Kidney epithelial cell (primary cell): ENCODE results near the gene NMT1. TPM values are rescaled to one million over a fixed set of nuclear protein-coding genes. Genes with fewer than 3 reads are reported as not detected.

ENCODE experiments used
- DNase-seq: peaks from one replicate; pipeline ENCODE4 v3.0.0-alpha.2; 2010; ENCODE audit warnings: low read depth
- H3K27me3 ChIP-seq: 2 replicates; pipeline ENCODE4 v1.6.0; 2011; ENCODE audit warnings: low read length; ENCODE audit not compliant: control insufficient read depth, insufficient read depth
- H3K36me3 ChIP-seq: 2 replicates; pipeline ENCODE4 v1.5.1; 2011; ENCODE audit warnings: low read length; ENCODE audit not compliant: control insufficient read depth, insufficient read depth
- H3K4me3 ChIP-seq: 2 replicates; pipeline ENCODE4 v1.5.1; 2011; ENCODE audit warnings: low read depth, mild to moderate bottlenecking, control low read depth, low read length
- total RNA-seq: library from RNA; depleted of rRNA; stranded (reverse); fragments of >200 nt; gene quantifications from 2 replicates; pipeline ENCODE4 v1.2.3, GENCODE V29; 2015
- TF ChIP-seq, protein P1 (sequence below): IDR thresholded peaks from 2 replicates; pipeline ENCODE4 v1.5.1; 2011; ENCODE audit warnings: mild to moderate bottlenecking, moderate library complexity, low read length, control low read depth, inconsistent platforms; ENCODE audit not compliant: insufficient read depth, poor library complexity, severe bottlenecking

NMT1 gene
- total RNA-seq, 1 donor from 2014 or later: 68.0 TPM

DNA sequence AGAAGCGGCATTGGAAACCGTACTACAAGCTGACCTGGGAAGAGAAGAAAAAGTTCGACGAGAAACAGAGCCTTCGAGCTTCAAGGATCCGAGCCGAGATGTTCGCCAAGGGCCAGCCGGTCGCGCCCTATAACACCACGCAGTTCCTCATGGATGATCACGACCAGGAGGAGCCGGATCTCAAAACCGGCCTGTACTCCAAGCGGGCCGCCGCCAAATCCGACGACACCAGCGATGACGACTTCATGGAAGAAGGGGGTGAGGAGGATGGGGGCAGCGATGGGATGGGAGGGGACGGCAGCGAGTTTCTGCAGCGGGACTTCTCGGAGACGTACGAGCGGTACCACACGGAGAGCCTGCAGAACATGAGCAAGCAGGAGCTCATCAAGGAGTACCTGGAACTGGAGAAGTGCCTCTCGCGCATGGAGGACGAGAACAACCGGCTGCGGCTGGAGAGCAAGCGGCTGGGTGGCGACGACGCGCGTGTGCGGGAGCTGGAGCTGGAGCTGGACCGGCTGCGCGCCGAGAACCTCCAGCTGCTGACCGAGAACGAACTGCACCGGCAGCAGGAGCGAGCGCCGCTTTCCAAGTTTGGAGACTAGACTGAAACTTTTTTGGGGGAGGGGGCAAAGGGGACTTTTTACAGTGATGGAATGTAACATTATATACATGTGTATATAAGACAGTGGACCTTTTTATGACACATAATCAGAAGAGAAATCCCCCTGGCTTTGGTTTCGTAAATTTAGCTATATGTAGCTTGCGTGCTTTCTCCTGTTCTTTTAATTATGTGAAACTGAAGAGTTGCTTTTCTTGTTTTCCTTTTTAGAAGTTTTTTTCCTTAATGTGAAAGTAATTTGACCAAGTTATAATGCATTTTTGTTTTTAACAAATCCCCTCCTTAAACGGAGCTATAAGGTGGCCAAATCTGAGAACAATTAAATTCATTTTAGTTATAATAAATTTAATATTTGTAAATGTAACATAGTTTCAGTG is 88.8 kb downstream of the NMT1 start:
- DNase-seq: no peak
- Histone ChIP-seq H3K27me3 (no peaks in the 10 kb centered on the region), H3K4me3 (peak overlapping the region; percentile 81), H3K36me3 (no peaks in the 10 kb centered on the region)
- TF ChIP-seq, protein P1, sequence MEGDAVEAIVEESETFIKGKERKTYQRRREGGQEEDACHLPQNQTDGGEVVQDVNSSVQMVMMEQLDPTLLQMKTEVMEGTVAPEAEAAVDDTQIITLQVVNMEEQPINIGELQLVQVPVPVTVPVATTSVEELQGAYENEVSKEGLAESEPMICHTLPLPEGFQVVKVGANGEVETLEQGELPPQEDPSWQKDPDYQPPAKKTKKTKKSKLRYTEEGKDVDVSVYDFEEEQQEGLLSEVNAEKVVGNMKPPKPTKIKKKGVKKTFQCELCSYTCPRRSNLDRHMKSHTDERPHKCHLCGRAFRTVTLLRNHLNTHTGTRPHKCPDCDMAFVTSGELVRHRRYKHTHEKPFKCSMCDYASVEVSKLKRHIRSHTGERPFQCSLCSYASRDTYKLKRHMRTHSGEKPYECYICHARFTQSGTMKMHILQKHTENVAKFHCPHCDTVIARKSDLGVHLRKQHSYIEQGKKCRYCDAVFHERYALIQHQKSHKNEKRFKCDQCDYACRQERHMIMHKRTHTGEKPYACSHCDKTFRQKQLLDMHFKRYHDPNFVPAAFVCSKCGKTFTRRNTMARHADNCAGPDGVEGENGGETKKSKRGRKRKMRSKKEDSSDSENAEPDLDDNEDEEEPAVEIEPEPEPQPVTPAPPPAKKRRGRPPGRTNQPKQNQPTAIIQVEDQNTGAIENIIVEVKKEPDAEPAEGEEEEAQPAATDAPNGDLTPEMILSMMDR: no peak

DNA sequence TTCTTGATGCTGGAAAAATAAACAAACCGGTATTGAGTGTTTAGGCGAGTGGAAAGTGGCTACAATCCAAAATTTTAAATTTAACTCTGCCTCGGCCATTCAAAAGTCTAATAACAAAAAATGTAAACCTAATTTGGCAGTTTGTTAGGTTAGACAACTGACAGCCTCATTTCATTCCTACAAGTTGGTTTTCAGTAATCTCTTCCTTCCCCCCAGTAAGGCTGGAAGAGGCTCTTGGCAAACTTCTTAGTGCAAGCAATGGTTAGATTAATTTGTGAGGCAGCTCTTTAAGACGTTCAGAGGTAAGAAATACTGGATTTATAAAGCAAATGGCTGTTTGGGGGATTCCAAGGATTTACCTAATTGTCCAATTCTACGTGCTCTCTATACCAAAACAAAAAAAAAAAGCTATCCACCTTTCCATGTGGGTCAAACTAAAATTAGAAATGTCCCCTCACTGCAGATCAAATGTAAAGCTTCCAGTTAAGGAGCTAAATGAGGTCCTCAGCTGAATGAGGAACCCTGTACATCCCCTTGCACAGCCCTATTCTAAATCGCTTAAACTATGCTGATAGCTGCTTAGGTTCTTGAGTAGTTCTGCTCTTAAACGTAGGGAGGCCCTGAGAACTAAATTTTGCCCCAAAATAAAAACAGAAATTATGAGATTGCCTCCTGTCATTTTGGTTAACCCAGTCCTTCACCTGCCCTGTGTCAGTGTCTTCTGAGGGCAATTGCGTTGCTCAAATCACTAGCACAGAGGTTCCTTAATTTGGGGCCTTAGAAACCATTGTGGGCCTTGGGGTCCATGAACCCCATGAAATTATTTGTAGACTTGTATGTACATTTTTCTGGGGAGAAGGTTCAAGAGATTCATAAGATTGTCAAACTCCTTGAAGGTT is 90.0 kb downstream of the NMT1 start:
- H3K36me3 ChIP-seq: no peaks in the 10 kb centered on the region
- H3K27me3 ChIP-seq: no peaks in the 10 kb centered on the region
- TF ChIP-seq, protein P1: no peak
- H3K4me3 ChIP-seq: peak overlapping the region; percentile 81
- DNase-seq: no peak

DNA sequence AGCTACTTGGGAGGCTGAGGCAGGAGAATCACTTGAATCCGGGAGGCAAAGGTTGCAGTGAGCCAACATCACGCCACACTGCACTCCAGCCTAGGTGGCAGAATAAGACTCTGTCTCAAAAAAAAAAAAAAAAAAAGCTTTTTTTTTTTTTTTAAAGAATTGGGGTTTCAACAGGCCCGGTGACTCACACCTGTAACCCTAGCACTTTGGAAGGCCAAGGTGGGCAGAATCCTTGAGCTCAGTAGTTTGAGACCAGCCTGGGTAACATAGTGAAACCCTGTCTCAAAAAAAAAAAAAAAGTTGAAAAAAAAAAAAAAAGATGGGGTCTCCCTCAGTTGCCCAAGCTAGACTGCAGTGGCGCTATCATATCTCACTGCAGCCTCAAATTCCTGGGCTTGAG is 93.9 kb downstream of the NMT1 start:
- no peak for DNase-seq
- TF ChIP-seq, protein P1: no peak
- H3K36me3 ChIP-seq: no peaks in the 10 kb centered on the region
- H3K27me3 ChIP-seq: no peaks in the 10 kb centered on the region
- no peak overlapping the region for H3K4me3 ChIP-seq

DNA sequence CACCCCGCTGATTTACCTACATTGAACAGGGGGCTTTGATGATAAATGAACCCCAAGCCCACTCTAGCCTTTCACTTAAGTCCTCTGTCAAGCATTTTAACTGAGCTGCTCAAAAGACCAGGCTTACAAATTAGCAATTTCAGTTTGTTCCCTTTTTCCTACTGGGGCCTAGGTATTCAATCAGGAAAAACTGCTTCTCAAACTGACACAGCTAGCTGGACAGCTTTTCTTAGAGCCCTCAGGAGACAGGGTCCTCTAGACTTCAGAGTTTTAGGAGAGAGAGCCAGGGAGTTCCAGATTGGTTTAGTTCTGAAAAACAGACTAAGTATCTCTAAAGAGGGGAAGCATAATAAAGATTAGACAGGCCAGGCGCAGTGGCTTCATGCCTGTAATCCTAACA is 94.4 kb downstream of the NMT1 start:
- Histone ChIP-seq H3K4me3 (no peak overlapping the region), H3K36me3 (no peaks in the 10 kb centered on the region), H3K27me3 (no peaks in the 10 kb centered on the region)
- TF ChIP-seq, protein P1: no peak
- DNase-seq: no peak

DNA sequence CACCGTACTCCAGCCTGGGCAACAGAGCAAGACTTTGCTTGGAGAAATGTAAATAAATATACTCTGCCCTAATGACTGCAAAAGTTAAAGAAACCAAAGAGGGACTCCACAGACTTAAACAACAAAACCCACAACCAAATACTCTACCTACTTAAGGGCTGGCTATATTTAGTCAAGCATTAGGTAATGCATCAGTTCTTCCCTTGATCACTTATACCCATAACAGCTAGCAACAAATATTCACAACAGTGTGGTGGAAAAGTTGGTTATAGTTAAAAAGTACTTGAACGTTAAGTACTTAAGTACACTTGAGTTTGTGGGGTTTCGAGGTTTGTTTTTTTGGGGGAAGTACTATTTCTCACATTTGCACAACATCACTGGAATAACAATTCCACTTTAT is 95.1 kb downstream of the NMT1 start:
- TF ChIP-seq, protein P1: no peak
- no peak for DNase-seq
- Histone ChIP-seq H3K36me3 (no peaks in the 10 kb centered on the region), H3K27me3 (no peaks in the 10 kb centered on the region), H3K4me3 (no peak overlapping the region)

Other genes starting within 250 kb of the NMT1 start
- 25.7 and 36.9 TPM in 2 replicates for gene GJC1, start 231.0 kb upstream of the NMT1 start, total RNA-seq
- not detected in 2 replicates for gene HIGD1B, start 213.4 kb upstream of the NMT1 start, total RNA-seq
- gene EFTUD2, start 161.9 kb upstream of the NMT1 start, total RNA-seq: 98.4 and 103 TPM in 2 replicates
- not detected in 2 replicates for gene GFAP, start 145.8 kb upstream of the NMT1 start, total RNA-seq
- 1.4 and 2.8 TPM in 2 replicates for gene KIF18B, start 113.5 kb upstream of the NMT1 start, total RNA-seq
- 0.08 TPM in 1 of 2 replicates, not detected in the other for gene C1QL1, start 93.0 kb upstream of the NMT1 start, total RNA-seq
- 61.5 and 65.9 TPM in 2 replicates for gene DCAKD, start 9.7 kb upstream of the NMT1 start, total RNA-seq
- 54.5 and 61.9 TPM in 2 replicates for gene PLCD3, start 71.2 kb downstream of the NMT1 start, total RNA-seq
- 7.1 and 8.2 TPM in 2 replicates for gene ACBD4, start 74.4 kb downstream of the NMT1 start, total RNA-seq
- gene HEXIM1, start 87.2 kb downstream of the NMT1 start, total RNA-seq: 17.9 and 20.0 TPM in 2 replicates
- gene HEXIM2, start 100.6 kb downstream of the NMT1 start, total RNA-seq: 7.7 and 10.4 TPM in 2 replicates
- 26.0 and 27.5 TPM in 2 replicates for gene FMNL1, start 160.6 kb downstream of the NMT1 start, total RNA-seq
- gene SPATA32, start 200.8 kb downstream of the NMT1 start, total RNA-seq: not detected in 2 replicates